H1 (cell line): Measurements from ENCODE around the gene LRRC30. TPM values are rescaled to one million over a fixed set of nuclear protein-coding genes. Genes with fewer than 3 reads are reported as not detected.

Experiments
- CTCF ChIA-PET: fragments of 300-600 bp; sonication (Branson Sonifier 250); formaldehyde crosslinking; loops from one replicate; lab custom pipeline; 2021; ENCODE audit not compliant: partially characterized antibody; lab: Charles Lee
- POLR2A ChIA-PET: fragments of 300-600 bp; sonication (Branson Sonifier 250); formaldehyde crosslinking; loops from one replicate; lab custom pipeline; 2021; ENCODE audit warnings: inconsistent platforms; ENCODE audit not compliant: partially characterized antibody; lab: Charles Lee
- DNase-seq, 2 experiments: peaks; one replicate each; pipeline versions ENCODE4 v3.0.0 to v3.0.0-alpha.2; 2010 to 2022; ENCODE audit warnings: low spot score in 2 of 2, low read depth in 1 of 2, mixed read lengths in 1 of 2
- FAIRE-seq: peaks from 2 replicates; lab custom pipeline; 2011; peaks lifted over from hg19 to GRCh38; lab: Jason Lieb, UNC
- H2AFZ ChIP-seq: 2 replicates; pipeline ENCODE4 v1.8.1; 2012; ENCODE audit warnings: low read length, inconsistent platforms
- H2AK5ac ChIP-seq: 2 replicates; pipeline ENCODE4 v1.6.1; 2013; ENCODE audit warnings: low read depth, low read length
- H2BK120ac ChIP-seq: replicated peaks from 2 replicates; pipeline ENCODE3; 2013; ENCODE audit warnings: low read depth, low read length, inconsistent platforms
- H2BK12ac ChIP-seq: 2 replicates; pipeline ENCODE4 v1.6.1; 2013; ENCODE audit warnings: low read depth, low read length
- H2BK15ac ChIP-seq: 2 replicates; pipeline ENCODE4 v1.6.1; 2013; ENCODE audit warnings: low read length
- H2BK20ac ChIP-seq: 2 replicates; pipeline ENCODE4 v1.6.1; 2013; ENCODE audit warnings: low read length
- H2BK5ac ChIP-seq: 2 replicates; pipeline ENCODE4 v1.6.1; 2013; ENCODE audit warnings: low read depth, low read length
- H3K14ac ChIP-seq: 2 replicates; pipeline ENCODE4 v1.6.1; 2013; ENCODE audit warnings: inconsistent platforms; ENCODE audit not compliant: insufficient read length
- H3K18ac ChIP-seq: 2 replicates; pipeline ENCODE4 v1.6.1; 2013; ENCODE audit warnings: low read length; ENCODE audit errors: extremely low read depth
- H3K23ac ChIP-seq: 2 replicates; pipeline ENCODE4 v1.6.1; 2013; ENCODE audit warnings: inconsistent platforms; ENCODE audit not compliant: insufficient read length
- H3K23me2 ChIP-seq: 2 replicates; pipeline ENCODE4 v1.6.1; 2013; ENCODE audit warnings: low read depth, low read length
- H3K27ac ChIP-seq: 2 replicates; pipeline ENCODE4 v1.6.1; 2011; ENCODE audit warnings: low read depth, low read length, inconsistent platforms
- H3K27me3 ChIP-seq, 4 experiments: replicated peaks in 1 of 4; 1 replicate in 1 of 4; 2 replicates in 3 of 4; pipeline versions ENCODE4 v1.6.1 to v1.8.1; 2011 to 2013; ENCODE audit warnings: low read length in 3 of 4, mild to moderate bottlenecking in 3 of 4, inconsistent platforms in 2 of 4, mixed read lengths in 2 of 4, moderate library complexity in 1 of 4; ENCODE audit not compliant: control insufficient read depth in 3 of 4, insufficient read depth in 3 of 4; ENCODE audit errors: extremely low read depth in 1 of 4
- H3K36me3 ChIP-seq, 4 experiments: 2 replicates each; pipeline versions ENCODE4 v1.6.1 to v1.8.1; 2011 to 2013; ENCODE audit warnings: mild to moderate bottlenecking in 4 of 4, low read length in 3 of 4, moderate library complexity in 2 of 4, control low read depth in 1 of 4, inconsistent platforms in 1 of 4; ENCODE audit not compliant: insufficient read depth in 4 of 4, control insufficient read depth in 2 of 4
- H3K4ac ChIP-seq: replicated peaks from 2 replicates; pipeline ENCODE3; 2013; ENCODE audit warnings: low read length, low read depth, mixed read lengths, inconsistent platforms; ENCODE audit not compliant: insufficient read length
- H3K4me1 ChIP-seq, 4 experiments: replicated peaks in 1 of 4; 1 replicate in 1 of 4; 2 replicates in 3 of 4; pipeline versions ENCODE4 v1.6.1 to v1.8.1; 2011 to 2013; ENCODE audit warnings: low read length in 3 of 4, inconsistent platforms in 2 of 4, mixed read lengths in 1 of 4; ENCODE audit not compliant: insufficient read depth in 4 of 4, control insufficient read depth in 3 of 4
- H3K4me2 ChIP-seq, 2 experiments: 2 replicates each; pipeline versions ENCODE4 v1.6.1 to v1.8.1; 2011 to 2013; ENCODE audit warnings: low read depth in 2 of 2, low read length in 2 of 2, control low read depth in 1 of 2, inconsistent platforms in 1 of 2, mild to moderate bottlenecking in 1 of 2; ENCODE audit not compliant: insufficient read depth in 1 of 2
- H3K4me3 ChIP-seq, 4 experiments: fragments of 200-600, 300-600 bp in 1 of 4; sonication (generic), shearing (Covaris generic), sonication (Bioruptor Twin) in 1 of 4; 2 replicates each; pipeline versions ENCODE4 v1.5.1 to v1.8.1; 2011 to 2016; ENCODE audit warnings: low read length in 4 of 4, low read depth in 3 of 4, control low read depth in 2 of 4, inconsistent platforms in 2 of 4, mild to moderate bottlenecking in 2 of 4, mixed read lengths in 1 of 4, moderate library complexity in 1 of 4; ENCODE audit not compliant: insufficient read depth in 2 of 4; ENCODE audit errors: extremely low read depth in 1 of 4
- H3K56ac ChIP-seq: replicated peaks from 2 replicates; pipeline ENCODE3; 2013; ENCODE audit warnings: low read depth, mild to moderate bottlenecking, mixed read lengths, low read length, inconsistent platforms; ENCODE audit not compliant: insufficient read length
- H3K79me1 ChIP-seq: 2 replicates; pipeline ENCODE4 v1.6.1; 2013; ENCODE audit warnings: low read depth, low read length, control low read depth
- H3K79me2 ChIP-seq, 2 experiments: 2 replicates each; pipeline versions ENCODE4 v1.6.1 to v1.8.1; 2012 to 2013; ENCODE audit warnings: low read length in 2 of 2, mild to moderate bottlenecking in 2 of 2, inconsistent platforms in 1 of 2; ENCODE audit not compliant: insufficient read depth in 2 of 2, control insufficient read depth in 1 of 2
- H3K9ac ChIP-seq, 4 experiments: replicated peaks in 1 of 4; 1 replicate in 1 of 4; 2 replicates in 3 of 4; pipeline versions ENCODE4 v1.6.1 to v1.8.1; 2011 to 2013; ENCODE audit warnings: low read depth in 3 of 4, low read length in 3 of 4, control low read depth in 2 of 4, mild to moderate bottlenecking in 2 of 4, moderate library complexity in 2 of 4, inconsistent platforms in 1 of 4; ENCODE audit errors: extremely low read depth in 1 of 4
- H3K9me3 ChIP-seq, 2 experiments: 2 replicates each; pipeline versions ENCODE4 v1.6.1 to v1.8.1; 2012 to 2013; ENCODE audit warnings: mild to moderate bottlenecking in 2 of 2, moderate library complexity in 2 of 2, control low read depth in 1 of 2, inconsistent platforms in 1 of 2, low read depth in 1 of 2, low read length in 1 of 2, mixed read lengths in 1 of 2; ENCODE audit not compliant: insufficient read depth in 2 of 2
- H4K20me1 ChIP-seq, 2 experiments: replicated peaks in 1 of 2; 2 replicates each; pipeline versions ENCODE3 to v1.8.1; 2011 to 2013; ENCODE audit warnings: inconsistent platforms in 2 of 2, low read length in 2 of 2, mild to moderate bottlenecking in 1 of 2; ENCODE audit not compliant: insufficient read depth in 2 of 2, control insufficient read depth in 1 of 2
- H4K5ac ChIP-seq: 2 replicates; pipeline ENCODE4 v1.6.1; 2013; ENCODE audit warnings: low read length, low read depth, mixed read lengths, inconsistent platforms; ENCODE audit not compliant: insufficient read length
- H4K8ac ChIP-seq: 2 replicates; pipeline ENCODE4 v1.8.0; 2013; ENCODE audit warnings: mild to moderate bottlenecking, moderate library complexity, low read length, inconsistent platforms; ENCODE audit not compliant: insufficient read depth; ENCODE audit errors: extremely low read depth
- H4K91ac ChIP-seq: replicated peaks from 2 replicates; pipeline ENCODE3; 2013; ENCODE audit warnings: low read length, mixed read lengths, inconsistent platforms; ENCODE audit not compliant: insufficient read length
- CBX8 ChIP-seq: fragments of 300-800, 300-1000 bp; sonication (generic); IDR thresholded peaks from 2 replicates; pipeline ENCODE4 v1.7.1; 2016; ENCODE audit warnings: low read depth, low read length, borderline replicate concordance
- WGBS, 2 experiments: shearing (Covaris generic) in 1 of 2; methylation state at CpG; one replicate each; pipeline versions ENCODE4 v1.1.6 to v1.1.7; 2013 to 2015; ENCODE audit warnings: low lambda C conversion rate in 2 of 2, mixed read lengths in 2 of 2, inconsistent platforms in 1 of 2, low coverage in 1 of 2, missing lambda C conversion rate in 1 of 2; ENCODE audit not compliant: insufficient replicate concordance in 2 of 2, insufficient coverage in 1 of 2, insufficient read length in 1 of 2; ENCODE audit errors: extremely low coverage in 1 of 2, missing lambda C conversion rate in 1 of 2; 5-methylcytosine and 5-hydroxymethylcytosine counted together
- polyA plus RNA-seq, 7 experiments: library from polyadenylated mRNA; depleted of rRNA in 3 of 7; stranded (reverse) in 5 of 7; unstranded in 2 of 7; fragments of >200 nt in 5 of 7; fragments of 200-250 nt in 2 of 7; gene quantifications; 1 replicate in 5 of 7; 2 replicates in 1 of 7; 4 replicates in 1 of 7; pipeline versions ENCODE4 v1.2.1 to v1.2.3, GENCODE V29; 2011 to 2013; ENCODE audit warnings: missing spikeins in 2 of 7, mixed read lengths in 2 of 7
- total RNA-seq: library from RNA; stranded (reverse); fragmentation: NEBNext Ultra II Directional; extraction: Animal tissue kit (Norgen Biotek cat#: 25700); gene quantifications from 2 replicates; pipeline ENCODE4 v1.2.1, GENCODE V29; 2021

Gene LRRC30
- total and polyA plus RNA-seq, 2 of the 8 experiments (the other 6 are each of a cell fraction or from before 2014, with no cell fraction given): not detected

- Histone ChIP-seq H3K56ac (no peak overlapping the region), H3K79me2 (no peaks in the 10 kb centered on the region), H3K4me2 (no peak overlapping the region), H3K27ac (no peak overlapping the region), H4K91ac (no peak overlapping the region), H3K18ac (no peak overlapping the region), H3K23ac (no peak overlapping the region), H4K5ac (no peak overlapping the region), H3K9me3 (no peaks in the 10 kb centered on the region), H3K4me1 (peaks cover 0 to 5% (median 0%) of the 10 kb centered on the region in 4 experiments; a peak in 1 of 7 replicates), H3K9ac (no peak overlapping the region), H3K4me3 (no peak overlapping the region), H3K79me1 (no peaks in the 10 kb centered on the region), H3K4ac (no peak overlapping the region), H2BK12ac (no peak overlapping the region), H4K20me1 (no peaks in the 10 kb centered on the region), H4K8ac (no peak overlapping the region; the same call in 1 of the 2 replicates), H3K36me3 (no peaks in the 10 kb centered on the region), H2AK5ac (no peak overlapping the region), H2BK120ac (no peak overlapping the region), H3K27me3 (no peaks in the 10 kb centered on the region), H3K14ac (no peak overlapping the region), H3K23me2 (no peaks in the 10 kb centered on the region; the same call in 1 of the 2 replicates), H2BK20ac (no peak overlapping the region), H2AFZ (no peak overlapping the region), H2BK5ac (no peak overlapping the region), H2BK15ac (no peak overlapping the region)
- TF ChIP-seq CBX8: no peak
- ChIA-PET POLR2A (no interaction called here), CTCF (interaction anchor here (0.7 to 2.7 kb wide), 57 partner anchors 10 to 1121 kb away, joined by 3 to 31 read pairs (median 4); partner anchors contain the start of gene PTPRM)
- DNase-seq: no peak
- no peak for FAIRE-seq
- 81% methylated on average over 12 of the region's 12 CpGs; no CpG with 5 or more reads in 1 of the 2 experiments for WGBS, 2 experiments
Measured at GRCh38 chr18:7273301-7273921, 42.5 kb downstream of the LRRC30 start.
